GM12878 (cell line): Measurements from ENCODE around the gene ESR1. TPM values are rescaled to one million over a fixed set of nuclear protein-coding genes. Genes with fewer than 3 reads are reported as not detected.

Experiments used
- ATAC-seq: fragments of 200-7000 bp; cut with Tn5 transposase; 3 replicates; pipeline ENCODE4 v1.9.1; 2020; ENCODE audit warnings: mild to moderate bottlenecking, moderate library complexity
- BruUV-seq: library from RNA; stranded (reverse); fragments of 400-500 nt; replicated peaks from 2 replicates; lab custom pipeline; 2021; lab: Mats Ljungman, UMichigan
- CTCF ChIA-PET: fragments of 300-600 bp; sonication (Branson Sonifier 250); formaldehyde crosslinking; extraction: SDS; loops from one replicate; lab custom pipeline; 2021; ENCODE audit warnings: inconsistent platforms; lab: Yijun Ruan, JAX
- POLR2A ChIA-PET: fragments of 350-600 bp; formaldehyde crosslinking; extraction: SDS; loops from one replicate; lab custom pipeline; 2021; ENCODE audit warnings: inconsistent platforms; lab: Charles Lee
- RAD21 ChIA-PET: fragments of 300-600 bp; sonication (Branson Sonifier 250); formaldehyde crosslinking; loops from one replicate; lab custom pipeline; 2023; ENCODE audit warnings: antibody characterized with exemption; ENCODE audit not compliant: unreplicated experiment; lab: Charles Lee
- SMC1A ChIA-PET: fragments of 300-600 bp; sonication (Branson Sonifier 250); formaldehyde crosslinking; loops from one replicate; lab custom pipeline; 2023; ENCODE audit not compliant: unreplicated experiment, uncharacterized antibody; lab: Charles Lee
- DNase-seq: peaks from one replicate; pipeline ENCODE4 v3.0.0-alpha.2; 2011; ENCODE audit warnings: low read depth, low spot score
- FAIRE-seq: peaks from 3 replicates; lab custom pipeline; 2011; peaks lifted over from hg19 to GRCh38; lab: Jason Lieb, UNC
- H2AFZ ChIP-seq: 2 replicates; pipeline ENCODE4 v1.6.0; 2011; ENCODE audit warnings: low read depth, low read length, control low read depth; ENCODE audit not compliant: control insufficient read depth
- H3K27ac ChIP-seq: 2 replicates; pipeline ENCODE4 v1.5.1; 2011; ENCODE audit warnings: control low read depth; ENCODE audit not compliant: control insufficient read depth, insufficient read depth
- H3K27me3 ChIP-seq, 2 experiments: replicated peaks in 1 of 2; 2 replicates each; pipeline versions ENCODE4 v1.6.0 to v1.6.1; 2011; ENCODE audit warnings: low read length in 1 of 2; ENCODE audit not compliant: control insufficient read depth in 2 of 2, insufficient read depth in 2 of 2
- H3K36me3 ChIP-seq, 2 experiments: 2 replicates each; pipeline ENCODE4 v1.5.1; 2011; ENCODE audit warnings: low read length in 1 of 2; ENCODE audit not compliant: control insufficient read depth in 2 of 2, insufficient read depth in 2 of 2
- H3K4me1 ChIP-seq: 2 replicates; pipeline ENCODE4 v1.6.1; 2011; ENCODE audit warnings: mild to moderate bottlenecking, low read length, moderate library complexity, mixed read lengths; ENCODE audit not compliant: control insufficient read depth, insufficient read depth
- H3K4me2 ChIP-seq: 2 replicates; pipeline ENCODE4 v1.6.0; 2011; ENCODE audit warnings: control low read depth; ENCODE audit not compliant: control insufficient read depth, insufficient read depth
- H3K4me3 ChIP-seq: fragments of 200-600 bp; sonication (generic); 2 replicates; pipeline ENCODE4 v1.5.1; 2016
- H3K79me2 ChIP-seq: 2 replicates; pipeline ENCODE4 v1.6.0; 2011; ENCODE audit warnings: low read length; ENCODE audit not compliant: control insufficient read depth, insufficient read depth
- H3K9ac ChIP-seq: 2 replicates; pipeline ENCODE4 v1.8.0; 2011; ENCODE audit warnings: low read length, control low read depth, mixed read lengths; ENCODE audit not compliant: control insufficient read depth, insufficient read depth
- H3K9me3 ChIP-seq: replicated peaks from 3 replicates; pipeline ENCODE4 v1.5.1; 2011; ENCODE audit warnings: mild to moderate bottlenecking, low read length; ENCODE audit not compliant: control insufficient read depth, insufficient read depth
- H4K20me1 ChIP-seq: 2 replicates; pipeline ENCODE4 v1.6.0; 2011; ENCODE audit not compliant: control insufficient read depth, insufficient read depth
- CBX5 ChIP-seq: sonication (generic); IDR thresholded peaks from 2 replicates; pipeline ENCODE4 v1.6.1; 2016; ENCODE audit warnings: low read depth, moderate library complexity, mild to moderate bottlenecking, inconsistent platforms
- E2F4 ChIP-seq: IDR thresholded peaks from 2 replicates; pipeline ENCODE4 v1.6.1; 2012; ENCODE audit warnings: low read depth, low read length, improper control_type of control experiment
- KDM1A ChIP-seq: fragments of 200-600 bp; sonication (generic); IDR thresholded peaks from 2 replicates; pipeline ENCODE4 v1.6.1; 2016; ENCODE audit warnings: borderline replicate concordance
- POLR2AphosphoS5 ChIP-seq: IDR thresholded peaks from 2 replicates; pipeline ENCODE4 v1.6.1; 2011; ENCODE audit warnings: mild to moderate bottlenecking, low read length, inconsistent platforms
- POU2F2 ChIP-seq: IDR thresholded peaks from 3 replicates; pipeline ENCODE4 v1.6.1; 2011; ENCODE audit warnings: low read depth, mild to moderate bottlenecking, low read length, borderline replicate concordance
- SKIL ChIP-seq: fragments of 450-650 bp; IDR thresholded peaks from 2 replicates; pipeline ENCODE4 v1.6.1; 2017; ENCODE audit warnings: mild to moderate bottlenecking, low read depth, inconsistent platforms; ENCODE audit not compliant: poor library complexity, severe bottlenecking
- WGBS: methylation state at CpG from one replicate; pipeline ENCODE4 v1.1.6; 2016; ENCODE audit warnings: low lambda C conversion rate; ENCODE audit not compliant: insufficient replicate concordance, insufficient coverage; ENCODE audit errors: missing lambda C conversion rate; 5-methylcytosine and 5-hydroxymethylcytosine counted together
- in situ Hi-C: fragments of 300-500 bp; cut with MboI; formaldehyde crosslinking; loops from 9 replicates; pipeline ENCODE4 v1.14.3; 2018; ENCODE audit warnings: mixed read lengths
- intact Hi-C: fragments of 100-400 bp; cut with micrococcal nuclease; formaldehyde crosslinking; loops from one replicate; pipeline ENCODE4 v1.14.2; 2022; ENCODE audit not compliant: unreplicated experiment
- polyA plus RNA-seq, 11 experiments: library from polyadenylated mRNA; depleted of rRNA in 4 of 11; unstranded in 6 of 11; stranded (reverse) in 5 of 11; fragments of >200 nt; fragmentation: Nextera tagmentation in 4 of 11; fragmentation: Illumina TruSeq in 1 of 11; extraction: Ambion mirVana in 4 of 11; extraction: Trizol in 1 of 11; gene quantifications; 1 replicate in 1 of 11; 2 replicates in 10 of 11; pipeline versions ENCODE4 v1.2.1 to v1.2.3, GENCODE V29; 2011 to 2016; ENCODE audit warnings: inconsistent platforms in 2 of 11, missing spikeins in 2 of 11, low read depth in 1 of 11
- total RNA-seq, 4 experiments: library from RNA; depleted of rRNA in 3 of 4; stranded (reverse); fragments of >200 nt in 3 of 4; fragmentation: Illumina TruSeq in 1 of 4; extraction: Trizol in 1 of 4; gene quantifications; 2 replicates each; pipeline versions ENCODE4 v1.2.1 to v1.2.3, GENCODE V29; 2013 to 2021

ESR1 gene
- total and polyA plus RNA-seq, 10 of the 15 experiments (the other 5 are each of a cell fraction or from before 2014, with no cell fraction given), result 0.03 to 0.51 (median 0.21) TPM; not detected in 4

GRCh38 chr6:151875524-151875923, 68.0 kb downstream of the ESR1 start:
- TF ChIP-seq CBX5 (no peak), E2F4 (no peak), POU2F2 (no peak), SKIL (no peak), KDM1A (no peak), POLR2AphosphoS5 (no peak)
- FAIRE-seq (no peak), ATAC-seq (no peak), DNase-seq (no peak)
- ChIA-PET SMC1A (no interaction called here), RAD21 (no interaction called here), POLR2A (no interaction called here), CTCF (no interaction called here)
- Histone ChIP-seq H4K20me1 (no peaks in the 10 kb centered on the region), H3K27me3 (no peaks in the 10 kb centered on the region), H3K4me2 (no peak overlapping the region), H3K4me1 (no peaks in the 10 kb centered on the region), H3K36me3 (no peaks in the 10 kb centered on the region), H3K4me3 (no peak overlapping the region), H3K79me2 (no peaks in the 10 kb centered on the region), H3K9ac (no peak overlapping the region), H2AFZ (no peak overlapping the region), H3K9me3 (no peaks in the 10 kb centered on the region), H3K27ac (no peak overlapping the region)
- no TSS peak for BruUV-seq
- intact Hi-C loops, result no loop called here
- in situ Hi-C loops, result no loop called here
- 0% methylated on average over 1 of the region's 1 CpG for WGBS
